ENCODE measurements around the gene ATXN7L1.

ATXN7L1 gene

GRCh38 chr7:105854498-105854897 is 21.9 kb downstream of the ATXN7L1 start:
- H3K27ac ChIP-seq (ENCODE audit: extremely low read depth, low read depth, low read length): no peak overlapping the region
- no peaks in the 10 kb centered on the region; a peak in 1 of 3 replicates for H3K36me3 ChIP-seq (ENCODE audit: control insufficient read depth in 2 of 2, insufficient read depth in 1 of 2, low read length in 2 of 2)
- ChIA-PET CTCF (interaction anchor here (0.7 kb wide), 1 partner anchor 1413 kb away, joined by 3 read pairs; no protein-coding TSS in a partner anchor), POLR2A (interaction anchor here (0.5 to 0.7 kb wide), 2 partner anchors 51 to 70 kb away, joined by 3 read pairs; no protein-coding TSS in a partner anchor)
- no peak overlapping the region for H3K4me3 ChIP-seq (ENCODE audit: low read depth, low read length)
- no peaks in the 10 kb centered on the region for H3K9me3 ChIP-seq (ENCODE audit: control insufficient read depth, insufficient read depth, low read depth, low read length)
- 0 out of 2 replicates have a peak, but pooled peaks cover 2% of the 10 kb centered on the region for H3K4me1 ChIP-seq (ENCODE audit: control insufficient read depth, insufficient read depth, low read length)
- TF ChIP-seq KLF16 (tag by site-specific recombination; IDR thresholded peaks at IDR 0.05) (no peak), HIC1 (tag by site-specific recombination; IDR thresholded peaks at IDR 0.05) (no peak), ZNF274 (IDR thresholded peaks at IDR 0.05; ENCODE audit: low read length) (no peak), ZNF274 (tag by site-specific recombination; IDR thresholded peaks at IDR 0.05; ENCODE audit: borderline replicate concordance) (no peak), ZBTB7A (tag by site-specific recombination; IDR thresholded peaks at IDR 0.05; ENCODE audit: low read depth) (no peak), ZNF26 (tag by site-specific recombination; IDR thresholded peaks at IDR 0.05) (no peak), KLF8 (tag by site-specific recombination; IDR thresholded peaks at IDR 0.05) (no peak), ZNF621 (tag by site-specific recombination; IDR thresholded peaks at IDR 0.05) (no peak), ZNF37A (tag by site-specific recombination; IDR thresholded peaks at IDR 0.05) (no peak), MZF1 (tag by site-specific recombination; IDR thresholded peaks at IDR 0.05; ENCODE audit: borderline replicate concordance) (no peak), ATF2 (tag by site-specific recombination; IDR thresholded peaks at IDR 0.05; ENCODE audit: low read depth) (no peak), ZNF473 (tag by site-specific recombination; IDR thresholded peaks at IDR 0.05) (no peak), KLF9 (tag by site-specific recombination; IDR thresholded peaks at IDR 0.05; ENCODE audit: low read depth) (no peak), ZNF76 (tag by site-specific recombination; IDR thresholded peaks at IDR 0.05; ENCODE audit: borderline replicate concordance, low read depth) (no peak), ZNF654 (tag by site-specific recombination; IDR thresholded peaks at IDR 0.05; ENCODE audit: low read depth) (no peak), ZNF624 (tag by site-specific recombination; IDR thresholded peaks at IDR 0.05) (no peak), KLF7 (tag by site-specific recombination; IDR thresholded peaks at IDR 0.05; ENCODE audit: borderline replicate concordance) (no peak), ZNF223 (tag by site-specific recombination; IDR thresholded peaks at IDR 0.05) (no peak)
- TF ChIP-seq, protein P1, sequence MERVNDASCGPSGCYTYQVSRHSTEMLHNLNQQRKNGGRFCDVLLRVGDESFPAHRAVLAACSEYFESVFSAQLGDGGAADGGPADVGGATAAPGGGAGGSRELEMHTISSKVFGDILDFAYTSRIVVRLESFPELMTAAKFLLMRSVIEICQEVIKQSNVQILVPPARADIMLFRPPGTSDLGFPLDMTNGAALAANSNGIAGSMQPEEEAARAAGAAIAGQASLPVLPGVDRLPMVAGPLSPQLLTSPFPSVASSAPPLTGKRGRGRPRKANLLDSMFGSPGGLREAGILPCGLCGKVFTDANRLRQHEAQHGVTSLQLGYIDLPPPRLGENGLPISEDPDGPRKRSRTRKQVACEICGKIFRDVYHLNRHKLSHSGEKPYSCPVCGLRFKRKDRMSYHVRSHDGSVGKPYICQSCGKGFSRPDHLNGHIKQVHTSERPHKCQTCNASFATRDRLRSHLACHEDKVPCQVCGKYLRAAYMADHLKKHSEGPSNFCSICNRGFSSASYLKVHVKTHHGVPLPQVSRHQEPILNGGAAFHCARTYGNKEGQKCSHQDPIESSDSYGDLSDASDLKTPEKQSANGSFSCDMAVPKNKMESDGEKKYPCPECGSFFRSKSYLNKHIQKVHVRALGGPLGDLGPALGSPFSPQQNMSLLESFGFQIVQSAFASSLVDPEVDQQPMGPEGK (tag by site-specific recombination; IDR thresholded peaks at IDR 0.05): no peak
- TF ChIP-seq, protein P2, sequence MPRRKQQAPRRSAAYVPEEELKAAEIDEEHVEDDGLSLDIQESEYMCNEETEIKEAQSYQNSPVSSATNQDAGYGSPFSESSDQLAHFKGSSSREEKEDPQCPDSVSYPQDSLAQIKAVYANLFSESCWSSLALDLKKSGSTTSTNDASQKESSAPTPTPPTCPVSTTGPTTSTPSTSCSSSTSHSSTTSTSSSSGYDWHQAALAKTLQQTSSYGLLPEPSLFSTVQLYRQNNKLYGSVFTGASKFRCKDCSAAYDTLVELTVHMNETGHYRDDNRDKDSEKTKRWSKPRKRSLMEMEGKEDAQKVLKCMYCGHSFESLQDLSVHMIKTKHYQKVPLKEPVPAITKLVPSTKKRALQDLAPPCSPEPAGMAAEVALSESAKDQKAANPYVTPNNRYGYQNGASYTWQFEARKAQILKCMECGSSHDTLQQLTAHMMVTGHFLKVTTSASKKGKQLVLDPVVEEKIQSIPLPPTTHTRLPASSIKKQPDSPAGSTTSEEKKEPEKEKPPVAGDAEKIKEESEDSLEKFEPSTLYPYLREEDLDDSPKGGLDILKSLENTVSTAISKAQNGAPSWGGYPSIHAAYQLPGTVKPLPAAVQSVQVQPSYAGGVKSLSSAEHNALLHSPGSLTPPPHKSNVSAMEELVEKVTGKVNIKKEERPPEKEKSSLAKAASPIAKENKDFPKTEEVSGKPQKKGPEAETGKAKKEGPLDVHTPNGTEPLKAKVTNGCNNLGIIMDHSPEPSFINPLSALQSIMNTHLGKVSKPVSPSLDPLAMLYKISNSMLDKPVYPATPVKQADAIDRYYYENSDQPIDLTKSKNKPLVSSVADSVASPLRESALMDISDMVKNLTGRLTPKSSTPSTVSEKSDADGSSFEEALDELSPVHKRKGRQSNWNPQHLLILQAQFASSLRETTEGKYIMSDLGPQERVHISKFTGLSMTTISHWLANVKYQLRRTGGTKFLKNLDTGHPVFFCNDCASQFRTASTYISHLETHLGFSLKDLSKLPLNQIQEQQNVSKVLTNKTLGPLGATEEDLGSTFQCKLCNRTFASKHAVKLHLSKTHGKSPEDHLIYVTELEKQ (tag by site-specific recombination; IDR thresholded peaks at IDR 0.05; ENCODE audit: borderline replicate concordance): no peak

Data from HEK293 (cell line).